K562 (cell line): ENCODE results near the gene MCM3. TPM values are rescaled to one million over a fixed set of nuclear protein-coding genes. Genes with fewer than 3 reads are reported as not detected.

Source experiments
- ATAC-seq: fragments of 200-7000 bp; cut with Tn5 transposase; 3 replicates; pipeline ENCODE4 v1.9.1; 2020; ENCODE audit warnings: moderate library complexity
- BruUV-seq: library from RNA; stranded (reverse); fragments of 400-500 nt; replicated peaks from 2 replicates; lab custom pipeline; 2021; lab: Mats Ljungman, UMichigan
- CTCF ChIA-PET: fragments of 300-600 bp; formaldehyde crosslinking; extraction: SDS; loops from one replicate; lab custom pipeline; 2021; ENCODE audit warnings: low intra/inter-chr PET ratio; lab: Yijun Ruan, JAX
- POLR2A ChIA-PET: fragments of 300-600, 350-650 bp; sonication (Branson Sonifier 250); formaldehyde crosslinking; extraction: SDS; loops from one replicate; lab custom pipeline; 2021; ENCODE audit warnings: antibody characterized with exemption, inconsistent platforms; lab: Yijun Ruan, JAX
- DNase-seq, 4 experiments: peaks; one replicate each; pipeline versions ENCODE4 v3.0.0 to v3.0.0-alpha.2; 2011 to 2018; ENCODE audit warnings: low spot score in 3 of 4, mixed read lengths in 3 of 4; ENCODE audit errors: extremely low read depth in 1 of 4
- FAIRE-seq: peaks from 2 replicates; lab custom pipeline; 2011; peaks lifted over from hg19 to GRCh38; lab: Jason Lieb, UNC
- H2AFZ ChIP-seq: 2 replicates; pipeline ENCODE4 v1.6.0; 2011; ENCODE audit warnings: low read depth, low read length, control low read depth, inconsistent platforms
- H3K27ac ChIP-seq: fragments of 200-600 bp; 3 replicates; pipeline ENCODE4 v1.8.0; 2011; ENCODE audit warnings: low read depth, mild to moderate bottlenecking, control low read depth, inconsistent platforms, low read length, moderate library complexity, mixed read lengths; ENCODE audit errors: extremely low read depth
- H3K27me3 ChIP-seq, 2 experiments: fragments of 300-600 bp in 1 of 2; 2 replicates in 1 of 2; 3 replicates in 1 of 2; pipeline versions ENCODE4 v1.6.0 to v1.8.0; 2011; ENCODE audit warnings: inconsistent platforms in 2 of 2, low read length in 2 of 2, mild to moderate bottlenecking in 1 of 2, mixed read lengths in 1 of 2, moderate library complexity in 1 of 2; ENCODE audit not compliant: control insufficient read depth in 2 of 2, insufficient read depth in 2 of 2
- H3K36me3 ChIP-seq: fragments of 300-600 bp; 3 replicates; pipeline ENCODE4 v1.8.0; 2011; ENCODE audit warnings: mild to moderate bottlenecking, low read length, inconsistent platforms; ENCODE audit not compliant: control insufficient read depth, insufficient read depth
- H3K4me1 ChIP-seq, 2 experiments: fragments of 200-600 bp in 1 of 2; replicated peaks in 1 of 2; 2 replicates in 1 of 2; 3 replicates in 1 of 2; pipeline versions ENCODE4 v1.5.1 to v1.8.0; 2011; ENCODE audit warnings: inconsistent platforms in 2 of 2, low read length in 2 of 2, mild to moderate bottlenecking in 1 of 2, mixed read lengths in 1 of 2, moderate library complexity in 1 of 2; ENCODE audit not compliant: control insufficient read depth in 2 of 2, insufficient read depth in 2 of 2
- H3K4me2 ChIP-seq: 2 replicates; pipeline ENCODE4 v1.6.1; 2011; ENCODE audit warnings: low read length, control low read depth, inconsistent platforms, mixed read lengths; ENCODE audit not compliant: insufficient read depth
- H3K4me3 ChIP-seq: fragments of 200-600 bp; sonication (generic), shearing (Covaris generic); 2 replicates; pipeline ENCODE4 v1.5.1; 2016; ENCODE audit warnings: control low read depth, inconsistent platforms
- H3K79me2 ChIP-seq: fragments of 200-600 bp; 3 replicates; pipeline ENCODE4 v1.8.0; 2011; ENCODE audit warnings: low read length, inconsistent platforms; ENCODE audit not compliant: control insufficient read depth, insufficient read depth
- H3K9ac ChIP-seq, 2 experiments: 2 replicates each; pipeline versions ENCODE4 v1.6.0 to v1.6.1; 2011; ENCODE audit warnings: low read depth in 2 of 2, low read length in 2 of 2, control low read depth in 1 of 2, inconsistent platforms in 1 of 2, mild to moderate bottlenecking in 1 of 2, mixed read lengths in 1 of 2; ENCODE audit not compliant: insufficient read depth in 1 of 2
- H3K9me1 ChIP-seq: one replicate; pipeline ENCODE4 v1.6.0; 2011; ENCODE audit warnings: inconsistent platforms, mild to moderate bottlenecking, low read length, moderate library complexity; ENCODE audit not compliant: control insufficient read depth, insufficient read depth
- H3K9me3 ChIP-seq: replicated peaks from 2 replicates; pipeline ENCODE4 v1.5.1; 2011; ENCODE audit warnings: low read depth, low read length, inconsistent platforms; ENCODE audit not compliant: control insufficient read depth, insufficient read depth
- H4K20me1 ChIP-seq: replicated peaks from 2 replicates; pipeline ENCODE4 v1.6.1; 2011; ENCODE audit warnings: low read length, inconsistent platforms, mixed read lengths; ENCODE audit not compliant: control insufficient read depth, insufficient read depth
- ADNP ChIP-seq: fragments of 200-800 bp; sonication (Bioruptor generic); IDR thresholded peaks from 2 replicates; pipeline ENCODE4 v1.6.1; 2016; ENCODE audit warnings: missing genetic modification characterization, missing compliant biosample characterization
- CCAR2 ChIP-seq: fragments of 200-400 bp; formaldehyde crosslinking; IDR thresholded peaks from 2 replicates; pipeline ENCODE4 v1.6.1; 2017; ENCODE audit warnings: mild to moderate bottlenecking, low read depth, low read length
- CHCHD3 ChIP-seq: fragments of 250-450 bp; sonication (Bioruptor Pico); IDR thresholded peaks from 2 replicates; pipeline ENCODE4 v2.1.2; 2022; ENCODE audit warnings: mild to moderate bottlenecking
- CREM ChIP-seq: IDR thresholded peaks from 2 replicates; pipeline ENCODE4 v1.6.1; 2014; ENCODE audit warnings: antibody characterized with exemption, low read depth
- DEAF1 ChIP-seq: fragments of 450-650 bp; formaldehyde crosslinking; IDR thresholded peaks from 2 replicates; pipeline ENCODE4 v1.4.0; 2020; ENCODE audit warnings: mild to moderate bottlenecking, moderate library complexity
- ERF ChIP-seq: fragments of 450-650 bp; formaldehyde crosslinking; IDR thresholded peaks from 2 replicates; pipeline ENCODE4 v1.4.0; 2020; ENCODE audit warnings: mild to moderate bottlenecking, mixed read lengths
- FOXJ3 ChIP-seq: sonication (generic); formaldehyde crosslinking; IDR thresholded peaks from 2 replicates; pipeline ENCODE4 v1.4.0; 2020; ENCODE audit warnings: mild to moderate bottlenecking, missing genetic modification reagents
- HIVEP1 ChIP-seq: fragments of 250-450 bp; sonication (Bioruptor Pico); IDR thresholded peaks from 2 replicates; pipeline ENCODE4 v1.4.0; 2020; ENCODE audit warnings: mild to moderate bottlenecking
- KAT7 ChIP-seq: sonication (generic); formaldehyde crosslinking; IDR thresholded peaks from 2 replicates; pipeline ENCODE4 v1.8.0; 2022; ENCODE audit warnings: missing genetic modification reagents, mild to moderate bottlenecking, borderline replicate concordance
- KDM2B ChIP-seq: fragments of 250-450 bp; sonication (Bioruptor Pico); IDR thresholded peaks from 2 replicates; pipeline ENCODE4 v1.8.0; 2021; ENCODE audit warnings: mild to moderate bottlenecking, moderate library complexity
- MECOM ChIP-seq: fragments of 250-450 bp; sonication (Bioruptor Pico); IDR thresholded peaks from 2 replicates; pipeline ENCODE4 v1.8.0; 2022; ENCODE audit warnings: inconsistent platforms
- NCOA4 ChIP-seq: fragments of 450-650 bp; IDR thresholded peaks from 2 replicates; pipeline ENCODE4 v1.6.1; 2018; ENCODE audit warnings: mild to moderate bottlenecking; ENCODE audit not compliant: partially characterized antibody
- NRF1 ChIP-seq, 2 experiments: fragments of 450-650 bp; IDR thresholded peaks in 1 of 2; conservative IDR thresholded peaks in 1 of 2; 2 replicates each; pipeline ENCODE4 v1.6.1; 2014; ENCODE audit warnings: mild to moderate bottlenecking in 2 of 2
- PHB2 ChIP-seq: fragments of 450-650 bp; IDR thresholded peaks from 2 replicates; pipeline ENCODE4 v1.6.1; 2017; ENCODE audit warnings: low read depth
- SMARCE1 ChIP-seq: fragments of 450-650 bp; IDR thresholded peaks from 2 replicates; pipeline ENCODE4 v1.7.1; 2016; ENCODE audit warnings: mild to moderate bottlenecking
- TAF7 ChIP-seq: fragments of 450-650 bp; IDR thresholded peaks from 2 replicates; pipeline ENCODE4 v1.6.1; 2016; ENCODE audit warnings: missing genetic modification characterization, missing compliant biosample characterization
- THRAP3 ChIP-seq: fragments of 450-650 bp; IDR thresholded peaks from 2 replicates; pipeline ENCODE4 v1.6.1; 2016; ENCODE audit warnings: mild to moderate bottlenecking, inconsistent platforms, borderline replicate concordance
- XRCC4 ChIP-seq: IDR thresholded peaks from one replicate; pipeline ENCODE4 v1.6.1; 2011; ENCODE audit not compliant: insufficient read depth, insufficient read length; ENCODE audit errors: extremely low read depth
- ZEB2 ChIP-seq: fragments of 450-650 bp; IDR thresholded peaks from 2 replicates; pipeline ENCODE4 v1.6.1; 2016
- ZNF384 ChIP-seq: IDR thresholded peaks from 2 replicates; pipeline ENCODE4 v1.6.1; 2012; ENCODE audit warnings: low read depth, low read length, improper control_type of control experiment
- ZNF444 ChIP-seq: fragments of 250-450 bp; sonication (Bioruptor Pico); IDR thresholded peaks from 2 replicates; pipeline ENCODE4 v1.4.0; 2020; ENCODE audit warnings: mild to moderate bottlenecking, moderate library complexity
- ZNF655 ChIP-seq: fragments of 250-450 bp; sonication (Bioruptor Pico); IDR thresholded peaks from 2 replicates; pipeline ENCODE4 v1.5.0; 2021
- WGBS: fragments of 100-300 bp; shearing (Covaris generic); methylation state at CpG from one replicate; pipeline ENCODE4 v1.1.6; 2016; ENCODE audit warnings: low coverage, mixed read lengths; ENCODE audit not compliant: insufficient coverage; ENCODE audit errors: missing lambda C conversion rate; 5-methylcytosine and 5-hydroxymethylcytosine counted together
- in situ Hi-C: fragments of 300-500 bp; cut with MboI; formaldehyde crosslinking; loops from 4 replicates; pipeline ENCODE4 v1.15.0; 2018; ENCODE audit warnings: inconsistent platforms, mixed read lengths
- intact Hi-C: fragments of 100-400 bp; cut with micrococcal nuclease; formaldehyde crosslinking; loops from 2 replicates; pipeline ENCODE4 v1.14.2; 2022
- polyA plus RNA-seq, 8 experiments: library from polyadenylated mRNA; depleted of rRNA in 4 of 8; stranded (reverse) in 5 of 8; unstranded in 3 of 8; fragments of >200 nt; fragmentation: Nextera tagmentation in 2 of 8; fragmentation: Illumina TruSeq in 1 of 8; extraction: Ambion mirVana in 2 of 8; extraction: Trizol in 1 of 8; gene quantifications; 2 replicates each; pipeline versions ENCODE4 v1.2.1 to v1.2.3, GENCODE V29; 2011 to 2014; ENCODE audit warnings: inconsistent platforms in 1 of 8, missing spikeins in 1 of 8
- total RNA-seq, 7 experiments: library from RNA; depleted of rRNA in 6 of 7; stranded (reverse); fragments of >200 nt in 6 of 7; fragmentation: Illumina TruSeq in 2 of 7; extraction: Trizol in 2 of 7; gene quantifications; 2 replicates each; pipeline versions ENCODE4 v1.2.1 to v1.2.3, GENCODE V29; 2011 to 2021; ENCODE audit warnings: low replicate concordance in 1 of 7

MCM3 gene
- total and polyA plus RNA-seq, 9 of the 15 experiments (the other 6 are each of a cell fraction or from before 2014, with no cell fraction given), result 76.1 to 270 (median 250) TPM

- ChIA-PET CTCF (interaction anchor here (1.1 to 2.8 kb wide), 4 partner anchors 111 to 378 kb away, joined by 4 to 24 read pairs (median 8); no protein-coding TSS in a partner anchor), POLR2A (interaction anchor here (0.6 to 1.8 kb wide), 13 partner anchors 10 to 378 kb away, joined by 3 to 7 read pairs (median 4); partner anchors contain the start of gene PAQR8)
- ATAC-seq (peak; percentile 25), FAIRE-seq (no peak), DNase-seq (peak in 3 of 4 experiments; percentile 33 to 59 (median 40))
- H3K9me1 ChIP-seq, result no peaks in the 10 kb centered on the region
- H3K36me3 ChIP-seq, result peaks cover 32% of the 10 kb centered on the region
- H3K9me3 ChIP-seq, result no peaks in the 10 kb centered on the region
- H4K20me1 ChIP-seq, result no peaks in the 10 kb centered on the region; the same call in 1 of the 2 replicates
- 4% methylated on average over 12 of the region's 12 CpGs for WGBS
- in situ Hi-C loops, result no loop called here
- H3K4me1 ChIP-seq, result peaks cover 6 to 24% of the 10 kb centered on the region in 2 experiments
- peak overlapping the region; percentile 91 for H2AFZ ChIP-seq
- H3K9ac ChIP-seq, result peak overlapping the region in 1 of 2 experiments; percentile 65; a peak in 2 of 4 replicates
- intact Hi-C loops, result loop anchor here (1.0 to 10.0 kb wide), 5 partner anchors 77 to 379 kb away; partner anchors contain the start of genes PAQR8 and TRAM2
- BruUV-seq, result TSS peak; percentile 82
- H3K27me3 ChIP-seq, result no peaks in the 10 kb centered on the region
- peaks cover 42% of the 10 kb centered on the region for H3K79me2 ChIP-seq
- peak overlapping the region; percentile 86 for H3K4me2 ChIP-seq
- H3K4me3 ChIP-seq, result peak overlapping the region; percentile 77
- H3K27ac ChIP-seq, result peak overlapping the region; percentile 62
- TF ChIP-seq ZEB2 (0 out of 2 replicates have a peak, but pooled peaks have one; percentile 54), NRF1 (conservative IDR thresholded peaks at IDR 0.05 in 1 of 2, IDR thresholded peaks at IDR 0.05 in 1 of 2) (no peak), PHB2 (no peak), FOXJ3 (CRISPR knock-in tag) (no peak), ZNF444 (CRISPR knock-in tag) (no peak), TAF7 (tag) (0 out of 2 replicates have a peak, but pooled peaks have one; percentile 21), SMARCE1 (no peak), THRAP3 (no peak), CCAR2 (no peak), ZNF384 (peak; percentile 89), ZNF655 (CRISPR knock-in tag) (no peak), KAT7 (CRISPR knock-in tag) (peak; percentile 49; the same call in 1 of the 2 replicates), KDM2B (no peak), MECOM (CRISPR knock-in tag) (0 out of 2 replicates have a peak, but pooled peaks have one; percentile 46), ADNP (tag) (no peak), XRCC4 (no peak), DEAF1 (CRISPR knock-in tag) (no peak), CHCHD3 (CRISPR knock-in tag) (no peak), ERF (no peak), NCOA4 (no peak), HIVEP1 (CRISPR knock-in tag) (no peak), CREM (no peak)
Observed at GRCh38 chr6:52285177-52286068, 881 bp upstream of the MCM3 start.
